Gastrocnemius medialis (tissue), 4 donors: ENCODE measurements around the gene ITPR2.

Source experiments
- POLR2A ChIP-seq, 2 donors: fragments of 450-650 bp; IDR thresholded peaks; one replicate each; pipeline ENCODE4 v1.6.1; 2017; ENCODE audit warnings: antibody characterized with exemption in 2 of 2, mild to moderate bottlenecking in 2 of 2, moderate library complexity in 2 of 2
- TF ChIP-seq, protein P1 (sequence below), 5 experiments: fragments of 450-650 bp in 3 of 5; fragments of 200-600 bp in 2 of 5; sonication (generic) in 2 of 5; IDR thresholded peaks in 4 of 5; conservative IDR thresholded peaks in 1 of 5; 1 replicate in 4 of 5; 2 replicates in 1 of 5; pipeline ENCODE4 v1.5.1; 2016 to 2019; ENCODE audit warnings: antibody characterized with exemption in 5 of 5, mild to moderate bottlenecking in 3 of 5, moderate library complexity in 3 of 5

DNA sequence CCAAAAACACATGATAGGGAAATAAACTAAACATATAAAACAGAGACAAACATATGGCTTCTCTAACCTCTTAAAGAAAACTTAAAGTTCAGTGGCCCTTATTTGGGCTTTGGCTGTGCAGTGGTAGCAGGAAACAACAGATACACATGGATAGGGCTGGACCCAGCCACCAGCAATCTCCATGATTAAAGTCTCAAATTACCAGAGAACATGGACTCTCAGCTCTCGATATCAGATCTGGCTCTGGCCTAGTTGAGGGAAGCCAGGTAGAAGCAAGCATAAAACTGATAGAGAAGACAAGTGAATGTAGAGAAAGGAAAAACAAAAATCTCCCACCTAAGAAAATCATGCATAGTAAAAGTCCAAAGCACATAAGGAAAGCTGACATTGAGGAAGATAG is 164.8 kb downstream of the ITPR2 start:
- TF ChIP-seq, protein P1, sequence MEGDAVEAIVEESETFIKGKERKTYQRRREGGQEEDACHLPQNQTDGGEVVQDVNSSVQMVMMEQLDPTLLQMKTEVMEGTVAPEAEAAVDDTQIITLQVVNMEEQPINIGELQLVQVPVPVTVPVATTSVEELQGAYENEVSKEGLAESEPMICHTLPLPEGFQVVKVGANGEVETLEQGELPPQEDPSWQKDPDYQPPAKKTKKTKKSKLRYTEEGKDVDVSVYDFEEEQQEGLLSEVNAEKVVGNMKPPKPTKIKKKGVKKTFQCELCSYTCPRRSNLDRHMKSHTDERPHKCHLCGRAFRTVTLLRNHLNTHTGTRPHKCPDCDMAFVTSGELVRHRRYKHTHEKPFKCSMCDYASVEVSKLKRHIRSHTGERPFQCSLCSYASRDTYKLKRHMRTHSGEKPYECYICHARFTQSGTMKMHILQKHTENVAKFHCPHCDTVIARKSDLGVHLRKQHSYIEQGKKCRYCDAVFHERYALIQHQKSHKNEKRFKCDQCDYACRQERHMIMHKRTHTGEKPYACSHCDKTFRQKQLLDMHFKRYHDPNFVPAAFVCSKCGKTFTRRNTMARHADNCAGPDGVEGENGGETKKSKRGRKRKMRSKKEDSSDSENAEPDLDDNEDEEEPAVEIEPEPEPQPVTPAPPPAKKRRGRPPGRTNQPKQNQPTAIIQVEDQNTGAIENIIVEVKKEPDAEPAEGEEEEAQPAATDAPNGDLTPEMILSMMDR (IDR thresholded peaks at IDR 0.05 in 4 of 5, conservative IDR thresholded peaks at IDR 0.05 in 1 of 5): no peak
- no peak for TF ChIP-seq POLR2A (IDR thresholded peaks at IDR 0.05)
